Upper lobe of left lung (tissue), 4 donors: ENCODE data around the gene OTUB1.

Source experiments
- CTCF ChIP-seq, 6 experiments: fragments of 450-650 bp in 4 of 6; fragments of 200-600 bp in 2 of 6; sonication (generic) in 2 of 6; IDR thresholded peaks; one replicate each; pipeline ENCODE4 v1.5.1; 2016 to 2019; ENCODE audit warnings: antibody characterized with exemption in 6 of 6
- POLR2A ChIP-seq, 4 donors: fragments of 450-650 bp; IDR thresholded peaks; one replicate each; pipeline ENCODE4 v1.5.1; 2016 to 2017; ENCODE audit warnings: antibody characterized with exemption in 4 of 4, mild to moderate bottlenecking in 2 of 4

- TF ChIP-seq CTCF (IDR thresholded peaks at IDR 0.05), result no peak
- no peak for TF ChIP-seq POLR2A (IDR thresholded peaks at IDR 0.05)
These were observed 27.1 kb downstream of the OTUB1 start for GRCh38 chr11:64013141-64013896.
